Measurements from ENCODE around the gene PLPP2. TPM values are rescaled to one million over a fixed set of nuclear protein-coding genes. Genes with fewer than 3 reads are reported as not detected.

Gene PLPP2
- total and polyA plus RNA-seq, 9 of the 15 experiments (the other 6 are each of a cell fraction or from before 2014, with no cell fraction given): 0.51 to 4.4 (median 2.2) TPM; not detected in 1

- CTCF ChIA-PET (ENCODE audit: low intra/inter-chr PET ratio): no interaction called here
- intact Hi-C loops (cut with micrococcal nuclease): no loop called here
- no TSS peak for BruUV-seq (replicated peaks)
- no peak overlapping the region for H2AFZ ChIP-seq (ENCODE audit: low read depth, low read length)
- H3K27ac ChIP-seq (ENCODE audit: extremely low read depth, low read depth, low read length): no peak overlapping the region
- H3K4me3 ChIP-seq: no peak overlapping the region
- DNase-seq (ENCODE audit: extremely low read depth in 1 of 4, low spot score in 3 of 4) (no peak), FAIRE-seq (no peak), ATAC-seq (no peak)
- no peaks in the 10 kb centered on the region for H3K36me3 ChIP-seq (ENCODE audit: control insufficient read depth, insufficient read depth, low read length)
- POLR2A ChIA-PET: no interaction called here
- no peaks in the 10 kb centered on the region for H3K79me2 ChIP-seq (ENCODE audit: control insufficient read depth, insufficient read depth, low read length)
- no peaks in the 10 kb centered on the region for H3K9me3 ChIP-seq (replicated peaks; ENCODE audit: control insufficient read depth, insufficient read depth, low read depth, low read length)
- H4K20me1 ChIP-seq (replicated peaks; ENCODE audit: control insufficient read depth, insufficient read depth, low read length): 0 out of 2 replicates have a peak, but pooled peaks cover 7% of the 10 kb centered on the region
- H3K4me2 ChIP-seq (ENCODE audit: insufficient read depth, low read length): no peak overlapping the region
- 23% methylated on average over 9 of the region's 9 CpGs for WGBS (ENCODE audit: insufficient coverage, low coverage, missing lambda C conversion rate)
- in situ Hi-C loops (cut with MboI): no loop called here
- H3K9ac ChIP-seq (ENCODE audit: insufficient read depth in 1 of 2, low read depth in 2 of 2, low read length in 2 of 2): no peak overlapping the region
- no peaks in the 10 kb centered on the region for H3K4me1 ChIP-seq (replicated peaks in 1 of 2; ENCODE audit: control insufficient read depth in 2 of 2, insufficient read depth in 2 of 2, low read length in 2 of 2)
- peaks cover 25 to 54% of the 10 kb centered on the region in 2 experiments for H3K27me3 ChIP-seq (ENCODE audit: control insufficient read depth in 2 of 2, insufficient read depth in 2 of 2, low read length in 2 of 2)
- H3K9me1 ChIP-seq (ENCODE audit: control insufficient read depth, insufficient read depth, low read length): no peaks in the 10 kb centered on the region
- TF ChIP-seq RB1 (IDR thresholded peaks at IDR 0.05; ENCODE audit: low read depth): no peak
- TF ChIP-seq GABPB2 (CRISPR knock-in tag; conservative IDR thresholded peaks at IDR 0.05): no peak
- TF ChIP-seq ZMIZ1 (IDR thresholded peaks at IDR 0.05; ENCODE audit: low read depth in 2 of 2, low read length in 2 of 2): no peak
- no peak for TF ChIP-seq L3MBTL2 (IDR thresholded peaks at IDR 0.05)
- TF ChIP-seq C11orf30 (IDR thresholded peaks at IDR 0.05; ENCODE audit: low read depth): no peak
- TF ChIP-seq ZBTB8A (IDR thresholded peaks at IDR 0.05; ENCODE audit: partially characterized antibody): no peak
- TF ChIP-seq SLC30A9 (CRISPR knock-in tag; IDR thresholded peaks at IDR 0.05): no peak
- no peak for TF ChIP-seq TOE1 (IDR thresholded peaks at IDR 0.05; ENCODE audit: borderline replicate concordance)
- no peak for TF ChIP-seq TOE1 (CRISPR knock-in tag; IDR thresholded peaks at IDR 0.05; ENCODE audit: borderline replicate concordance, low read depth)
Observed at GRCh38 chr19:275000-275399, 16.2 kb downstream of the PLPP2 start.

Measured in K562 (cell line).